Measurements from ENCODE around the gene DNAJA2. TPM values are rescaled to one million over a fixed set of nuclear protein-coding genes. Genes with fewer than 3 reads are reported as not detected.

DNAJA2 gene
- total RNA-seq, 2 experiments from 2014 or later: 52.8 to 54.5 TPM

Other genes starting within 250 kb of the DNAJA2 start
- gene MYLK3, start 225.3 kb downstream of the DNAJA2 start, total RNA-seq: under 1 TPM; 0.02 to 0.50 TPM
- gene C16orf87, start 142.5 kb downstream of the DNAJA2 start, total RNA-seq: 10 to 100 TPM; 10.3 to 11.2 TPM
- gene GPT2, start 89.3 kb downstream of the DNAJA2 start, total RNA-seq: 1 to 10 TPM; 3.9 to 4.0 TPM
- gene NETO2, start 170.3 kb upstream of the DNAJA2 start, total RNA-seq: 1 to 10 TPM; 6.8 to 8.3 TPM

All from activated CD4-positive, alpha-beta T cell treated with anti-CD3 and anti-CD28 coated beads, Interleukin-2, amount 10 ng/mL, durations not matched to agents 7 days and 5 days (primary cell).